Endothelial cell of umbilical vein (primary cell): Measurements from ENCODE around the gene MKKS. TPM values are rescaled to one million over a fixed set of nuclear protein-coding genes. Genes with fewer than 3 reads are reported as not detected.
A peak's percentile ranks its signal among the peaks of the same experiment; 100 is the strongest.

Experiments
- BruUV-seq: library from RNA; stranded (reverse); fragments of 400-500 nt; replicated peaks from 2 replicates; lab custom pipeline; 2021; lab: Mats Ljungman, UMichigan
- CTCF ChIA-PET: fragments of 300-600, 350-600 bp; sonication (Branson Sonifier 250); formaldehyde crosslinking; loops from one replicate; lab custom pipeline; 2021; ENCODE audit warnings: antibody characterized with exemption, inconsistent platforms; lab: Charles Lee
- POLR2A ChIA-PET: fragments of 300-600, 350-600 bp; sonication (Branson Sonifier 250); formaldehyde crosslinking; loops from one replicate; lab custom pipeline; 2021; ENCODE audit warnings: antibody characterized with exemption, inconsistent platforms; lab: Charles Lee
- DNase-seq: peaks from one replicate; pipeline ENCODE4 v3.0.0-alpha.2; 2011; ENCODE audit warnings: low read depth, low spot score
- FAIRE-seq: peaks from 2 replicates; lab custom pipeline; 2011; peaks lifted over from hg19 to GRCh38; lab: Jason Lieb, UNC
- H2AFZ ChIP-seq: 2 replicates; pipeline ENCODE4 v1.6.0; 2012; ENCODE audit warnings: low read depth, low read length, control low read depth, inconsistent platforms
- H3K27ac ChIP-seq: 2 replicates; pipeline ENCODE4 v1.5.1; 2011; ENCODE audit warnings: low read depth, mild to moderate bottlenecking, control low read depth, low read length, moderate library complexity; ENCODE audit not compliant: insufficient read depth
- H3K27me3 ChIP-seq, 2 experiments: 2 replicates each; pipeline versions ENCODE4 v1.6.0 to v1.6.1; 2011; ENCODE audit warnings: low read length in 2 of 2, mixed read lengths in 1 of 2; ENCODE audit not compliant: control insufficient read depth in 2 of 2, insufficient read depth in 2 of 2
- H3K36me3 ChIP-seq, 2 experiments: 2 replicates in 1 of 2; 3 replicates in 1 of 2; pipeline ENCODE4 v1.5.1; 2011; ENCODE audit warnings: low read length in 2 of 2, mild to moderate bottlenecking in 1 of 2, moderate library complexity in 1 of 2; ENCODE audit not compliant: control insufficient read depth in 2 of 2, insufficient read depth in 2 of 2; ENCODE audit errors: extremely low read depth in 1 of 2
- H3K4me1 ChIP-seq: 3 replicates; pipeline ENCODE4 v1.5.1; 2011; ENCODE audit warnings: mild to moderate bottlenecking, low read length; ENCODE audit not compliant: control insufficient read depth, insufficient read depth; ENCODE audit errors: extremely low read depth
- H3K4me2 ChIP-seq: 2 replicates; pipeline ENCODE4 v1.6.1; 2011; ENCODE audit warnings: low read length, control low read depth, mixed read lengths; ENCODE audit not compliant: insufficient read depth
- H3K4me3 ChIP-seq, 3 experiments: fragments of 200-600 bp in 1 of 3; sonication (generic), shearing (Covaris generic) in 1 of 3; replicated peaks in 1 of 3; 2 replicates each; pipeline ENCODE4 v1.5.1; 2011 to 2016; ENCODE audit warnings: control low read depth in 3 of 3, low read length in 3 of 3, mild to moderate bottlenecking in 2 of 3, inconsistent platforms in 1 of 3, low read depth in 1 of 3, moderate library complexity in 1 of 3; ENCODE audit not compliant: insufficient read depth in 1 of 3
- H3K79me2 ChIP-seq: 2 replicates; pipeline ENCODE4 v1.6.0; 2012; ENCODE audit warnings: low read length, inconsistent platforms; ENCODE audit not compliant: control insufficient read depth, insufficient read depth
- H3K9ac ChIP-seq: replicated peaks from 2 replicates; pipeline ENCODE3; 2011; ENCODE audit warnings: low read length, control low read depth; ENCODE audit not compliant: insufficient read depth; ENCODE audit errors: extremely low read depth
- H3K9me1 ChIP-seq: replicated peaks from 3 replicates; pipeline ENCODE4 v1.6.0; 2011; ENCODE audit warnings: mild to moderate bottlenecking, low read length; ENCODE audit not compliant: control insufficient read depth, insufficient read depth; ENCODE audit errors: extremely low read depth
- H3K9me3 ChIP-seq: replicated peaks from 2 replicates; pipeline ENCODE4 v1.5.1; 2012; ENCODE audit warnings: low read length, inconsistent platforms; ENCODE audit not compliant: control insufficient read depth, insufficient read depth
- H4K20me1 ChIP-seq: replicated peaks from 2 replicates; pipeline ENCODE3; 2011; ENCODE audit warnings: mild to moderate bottlenecking, low read length; ENCODE audit not compliant: control insufficient read depth, insufficient read depth; ENCODE audit errors: extremely low read depth
- EZH2 ChIP-seq: IDR thresholded peaks from 2 replicates; pipeline ENCODE4 v1.6.1; 2012; ENCODE audit warnings: borderline replicate concordance, low read depth, mild to moderate bottlenecking, moderate library complexity, low read length, inconsistent platforms; ENCODE audit not compliant: severe bottlenecking
- FOS ChIP-seq: IDR thresholded peaks from 2 replicates; pipeline ENCODE4 v1.6.1; 2011; ENCODE audit warnings: mild to moderate bottlenecking, low read length, moderate library complexity, borderline replicate concordance; ENCODE audit not compliant: insufficient read depth
- GATA2 ChIP-seq: IDR thresholded peaks from 2 replicates; pipeline ENCODE4 v1.7.0; 2011; ENCODE audit warnings: low read depth, mild to moderate bottlenecking, moderate library complexity, mixed read lengths, low read length; ENCODE audit not compliant: insufficient read length, insufficient read depth
- JUN ChIP-seq: IDR thresholded peaks from 2 replicates; pipeline ENCODE4 v1.6.1; 2011; ENCODE audit warnings: borderline replicate concordance, low read depth; ENCODE audit not compliant: insufficient read length, insufficient read depth
- MYC ChIP-seq: IDR thresholded peaks from one replicate; pipeline ENCODE4 v1.6.1; 2011; ENCODE audit warnings: mild to moderate bottlenecking, low read depth, low read length
- POLR2A ChIP-seq: IDR thresholded peaks from 2 replicates; pipeline ENCODE4 v1.6.1; 2012; ENCODE audit warnings: low read depth, mild to moderate bottlenecking, control low read depth, low read length
- POLR2AphosphoS5 ChIP-seq: IDR thresholded peaks from 2 replicates; pipeline ENCODE4 v1.6.1; 2012; ENCODE audit warnings: low read depth, mild to moderate bottlenecking, control low read depth, low read length, moderate library complexity; ENCODE audit not compliant: insufficient read depth
- dilution Hi-C: fragments of 300-500 bp; cut with MboI; formaldehyde crosslinking; loops from one replicate; pipeline ENCODE4 v1.15.0; 2019; ENCODE audit warnings: low sequenced_read_pairs; ENCODE audit not compliant: extremely low pct_ligation_motif_present
- intact Hi-C: fragments of 100-400 bp; cut with micrococcal nuclease; formaldehyde crosslinking; loops from one replicate; pipeline ENCODE4 v1.10.0; 2022
- polyA plus RNA-seq, 4 experiments: library from polyadenylated mRNA; depleted of rRNA in 3 of 4; stranded (reverse) in 3 of 4; unstranded in 1 of 4; fragments of >200 nt; gene quantifications; 2 replicates each; pipeline versions ENCODE4 v1.2.1 to v1.2.3, GENCODE V29; 2011 to 2012; ENCODE audit warnings: missing spikeins in 1 of 4
- total RNA-seq: library from RNA; stranded (reverse); gene quantifications from 2 replicates; pipeline ENCODE4 v1.2.3, GENCODE V29; 2021
- TF ChIP-seq, protein P1 (sequence below), 2 donors: IDR thresholded peaks; 1 replicate in 1 of 2; 2 replicates in 1 of 2; pipeline ENCODE4 v1.5.1; 2011; ENCODE audit warnings: low read length in 2 of 2, mild to moderate bottlenecking in 2 of 2, moderate library complexity in 2 of 2, control low read depth in 1 of 2, inconsistent platforms in 1 of 2, low read depth in 1 of 2; ENCODE audit not compliant: insufficient read depth in 1 of 2; ENCODE audit errors: extremely low read depth in 1 of 2
- TF ChIP-seq, protein P2 (sequence below): IDR thresholded peaks from 2 replicates; pipeline ENCODE4 v1.6.1; 2011; ENCODE audit not compliant: insufficient read depth, insufficient read length

The MKKS gene
- total and polyA plus RNA-seq, 2 donors (not counting 3 experiments of a cell fraction or from before 2014, with no cell fraction given): 7.9 to 10.5 TPM

DNA sequence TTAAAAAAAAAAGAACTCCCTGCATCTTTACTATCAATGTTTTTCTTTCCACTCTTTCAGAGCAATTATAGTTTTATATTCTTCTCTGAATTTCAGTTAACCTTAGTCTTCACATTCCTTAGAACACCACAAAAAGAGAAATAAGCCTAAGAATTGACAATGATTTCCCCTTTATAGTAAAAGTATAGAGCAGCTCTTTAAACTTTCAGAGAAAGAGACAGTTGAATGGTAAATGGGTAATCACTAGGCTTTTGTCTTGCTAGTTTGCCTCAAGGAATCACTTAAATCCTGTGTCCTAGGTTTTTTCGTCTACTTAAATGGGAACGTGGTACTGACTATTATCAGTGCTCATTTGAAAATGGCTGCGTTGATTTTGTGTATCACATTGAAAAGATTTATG, 32.8 kb upstream of the MKKS start:
- no TSS peak for BruUV-seq
- CTCF ChIA-PET: interaction anchor here (1.0 to 2.8 kb wide), 8 partner anchors 13 to 1077 kb away, joined by 3 to 14 read pairs (median 6); no protein-coding TSS in a partner anchor
- Histone ChIP-seq H3K36me3 (no peaks in the 10 kb centered on the region), H3K27me3 (no peaks in the 10 kb centered on the region), H2AFZ (no peak overlapping the region), H3K4me3 (no peak overlapping the region), H4K20me1 (no peaks in the 10 kb centered on the region), H3K4me2 (no peak overlapping the region), H3K27ac (no peak overlapping the region), H3K9me3 (no peaks in the 10 kb centered on the region), H3K9me1 (no peaks in the 10 kb centered on the region), H3K79me2 (no peaks in the 10 kb centered on the region), H3K9ac (no peak overlapping the region), H3K4me1 (peaks cover 51% of the 10 kb centered on the region)
- FAIRE-seq (no peak), DNase-seq (peak; percentile 30)
- POLR2A ChIA-PET: no interaction called here
- TF ChIP-seq MYC (no peak), JUN (no peak), POLR2AphosphoS5 (no peak), POLR2A (no peak), FOS (no peak), GATA2 (no peak), EZH2 (no peak)
- TF ChIP-seq, protein P1, sequence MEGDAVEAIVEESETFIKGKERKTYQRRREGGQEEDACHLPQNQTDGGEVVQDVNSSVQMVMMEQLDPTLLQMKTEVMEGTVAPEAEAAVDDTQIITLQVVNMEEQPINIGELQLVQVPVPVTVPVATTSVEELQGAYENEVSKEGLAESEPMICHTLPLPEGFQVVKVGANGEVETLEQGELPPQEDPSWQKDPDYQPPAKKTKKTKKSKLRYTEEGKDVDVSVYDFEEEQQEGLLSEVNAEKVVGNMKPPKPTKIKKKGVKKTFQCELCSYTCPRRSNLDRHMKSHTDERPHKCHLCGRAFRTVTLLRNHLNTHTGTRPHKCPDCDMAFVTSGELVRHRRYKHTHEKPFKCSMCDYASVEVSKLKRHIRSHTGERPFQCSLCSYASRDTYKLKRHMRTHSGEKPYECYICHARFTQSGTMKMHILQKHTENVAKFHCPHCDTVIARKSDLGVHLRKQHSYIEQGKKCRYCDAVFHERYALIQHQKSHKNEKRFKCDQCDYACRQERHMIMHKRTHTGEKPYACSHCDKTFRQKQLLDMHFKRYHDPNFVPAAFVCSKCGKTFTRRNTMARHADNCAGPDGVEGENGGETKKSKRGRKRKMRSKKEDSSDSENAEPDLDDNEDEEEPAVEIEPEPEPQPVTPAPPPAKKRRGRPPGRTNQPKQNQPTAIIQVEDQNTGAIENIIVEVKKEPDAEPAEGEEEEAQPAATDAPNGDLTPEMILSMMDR (IDR thresholded peaks at IDR 0.05; ENCODE audit: extremely low read depth in 1 of 2, insufficient read depth in 1 of 2, low read depth in 1 of 2, low read length in 2 of 2): no peak
- TF ChIP-seq, protein P2, sequence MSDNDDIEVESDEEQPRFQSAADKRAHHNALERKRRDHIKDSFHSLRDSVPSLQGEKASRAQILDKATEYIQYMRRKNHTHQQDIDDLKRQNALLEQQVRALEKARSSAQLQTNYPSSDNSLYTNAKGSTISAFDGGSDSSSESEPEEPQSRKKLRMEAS: no peak
- dilution Hi-C loops: no loop called here
- intact Hi-C loops: loop anchor here (5.0 to 10.0 kb wide), 4 partner anchors 185 to 988 kb away; no protein-coding TSS in a partner anchor
